ENCODE data around the gene CCDC69.
"Not testable (repeated sequence)": the region's sequence is repeated elsewhere in the genome, so short reads cannot be mapped to it uniquely, and the experiment has no call there.

Gene CCDC69

GRCh38 chr5:151199581-151200185 is 24.2 kb downstream of the CCDC69 start:
- peaks cover 0 to 10% of the 10 kb centered on the region in 2 experiments for H3K27me3 ChIP-seq (ENCODE audit: control insufficient read depth in 1 of 2, insufficient read depth in 1 of 2, low read length in 2 of 2)
- no peak overlapping the region for H2BK12ac ChIP-seq (ENCODE audit: low read length in 2 of 2)
- no peak overlapping the region for H3K9ac ChIP-seq (ENCODE audit: low read length)
- H3K79me1 ChIP-seq (replicated peaks; ENCODE audit: low read length, poor library complexity, severe bottlenecking): no peaks in the 10 kb centered on the region
- H2BK5ac ChIP-seq (ENCODE audit: low read depth, low read length, poor library complexity, severe bottlenecking): no peak overlapping the region
- H4K8ac ChIP-seq (ENCODE audit: low read length): no peak overlapping the region
- H2BK120ac ChIP-seq (ENCODE audit: low read depth, low read length): no peak overlapping the region
- H3K4ac ChIP-seq (ENCODE audit: low read depth in 1 of 2, low read length in 2 of 2): no peak overlapping the region
- no peak overlapping the region for H2AFZ ChIP-seq (ENCODE audit: low read depth, low read length)
- H3K36me3 ChIP-seq (ENCODE audit: control insufficient read depth in 1 of 2, insufficient read depth in 2 of 2, low read depth in 1 of 2, low read length in 2 of 2): no peaks in the 10 kb centered on the region
- H3K18ac ChIP-seq (ENCODE audit: low read depth in 1 of 2, low read length in 2 of 2): no peak overlapping the region
- no peak overlapping the region for H4K91ac ChIP-seq (ENCODE audit: low read length)
- H3K23ac ChIP-seq (ENCODE audit: low read length in 2 of 2): no peak overlapping the region
- H3K27ac ChIP-seq (ENCODE audit: low read length, poor library complexity, severe bottlenecking): no peak overlapping the region
- no peak overlapping the region for H3K4me3 ChIP-seq (ENCODE audit: insufficient read depth in 1 of 2, low read depth in 1 of 2, low read length in 2 of 2)
- no peak overlapping the region for H3K14ac ChIP-seq (ENCODE audit: low read length in 2 of 2)
- H3K9me3 ChIP-seq (ENCODE audit: control insufficient read depth, low read length): no peaks in the 10 kb centered on the region
- no peak overlapping the region for H3K4me2 ChIP-seq (ENCODE audit: low read length, poor library complexity, severe bottlenecking)
- no peaks in the 10 kb centered on the region for H3K4me1 ChIP-seq (ENCODE audit: control insufficient read depth, insufficient read depth, low read depth, low read length)
- WGBS: 100% methylated on average over 4 of the region's 7 CpGs
- H2AK5ac ChIP-seq (ENCODE audit: low read length, severe bottlenecking): no peak overlapping the region
- no peak overlapping the region for H2BK15ac ChIP-seq (ENCODE audit: low read depth, poor library complexity, severe bottlenecking)
- no peak for DNase-seq

GRCh38 chr5:151198861-151199260 is 25.0 kb downstream of the CCDC69 start:
- no peak for DNase-seq
- no peaks in the 10 kb centered on the region for H3K36me3 ChIP-seq (ENCODE audit: control insufficient read depth in 1 of 2, insufficient read depth in 2 of 2, low read depth in 1 of 2, low read length in 2 of 2)
- H2AK5ac ChIP-seq (ENCODE audit: low read length, severe bottlenecking): no peak overlapping the region
- H2BK5ac ChIP-seq (ENCODE audit: low read depth, low read length, poor library complexity, severe bottlenecking): no peak overlapping the region
- H3K4me1 ChIP-seq (ENCODE audit: control insufficient read depth, insufficient read depth, low read depth, low read length): no peaks in the 10 kb centered on the region
- no peak overlapping the region for H3K14ac ChIP-seq (ENCODE audit: low read length in 2 of 2)
- H2BK120ac ChIP-seq (ENCODE audit: low read depth, low read length): no peak overlapping the region
- no peak overlapping the region for H2BK15ac ChIP-seq (ENCODE audit: low read depth, poor library complexity, severe bottlenecking)
- H3K79me1 ChIP-seq (replicated peaks; ENCODE audit: low read length, poor library complexity, severe bottlenecking): no peaks in the 10 kb centered on the region
- H3K4me2 ChIP-seq (ENCODE audit: low read length, poor library complexity, severe bottlenecking): no peak overlapping the region
- no peak overlapping the region for H3K4me3 ChIP-seq (ENCODE audit: insufficient read depth in 1 of 2, low read depth in 1 of 2, low read length in 2 of 2)
- no peak overlapping the region for H3K4ac ChIP-seq (ENCODE audit: low read depth in 1 of 2, low read length in 2 of 2)
- peaks cover 0 to 10% of the 10 kb centered on the region in 2 experiments for H3K27me3 ChIP-seq (ENCODE audit: control insufficient read depth in 1 of 2, insufficient read depth in 1 of 2, low read length in 2 of 2)
- H4K8ac ChIP-seq (ENCODE audit: low read length): no peak overlapping the region
- WGBS: 85% methylated on average over 5 of the region's 5 CpGs
- no peak overlapping the region for H3K23ac ChIP-seq (ENCODE audit: low read length in 2 of 2)
- H3K9me3 ChIP-seq (ENCODE audit: control insufficient read depth, low read length): no peaks in the 10 kb centered on the region
- H3K9ac ChIP-seq (ENCODE audit: low read length): no peak overlapping the region
- H3K18ac ChIP-seq (ENCODE audit: low read depth in 1 of 2, low read length in 2 of 2): no peak overlapping the region
- no peak overlapping the region for H4K91ac ChIP-seq (ENCODE audit: low read length)
- no peak overlapping the region for H2AFZ ChIP-seq (ENCODE audit: low read depth, low read length)
- H3K27ac ChIP-seq (ENCODE audit: low read length, poor library complexity, severe bottlenecking): no peak overlapping the region
- H2BK12ac ChIP-seq (ENCODE audit: low read length in 2 of 2): no peak overlapping the region

- H3K79me1 ChIP-seq (replicated peaks; ENCODE audit: low read length, poor library complexity, severe bottlenecking); DNase-seq; H3K4me3 ChIP-seq (ENCODE audit: insufficient read depth in 1 of 2, low read depth in 1 of 2, low read length in 2 of 2); H3K4ac ChIP-seq (ENCODE audit: low read depth in 1 of 2, low read length in 2 of 2); H2BK5ac ChIP-seq (ENCODE audit: low read depth, low read length, poor library complexity, severe bottlenecking); H2BK15ac ChIP-seq (ENCODE audit: low read depth, poor library complexity, severe bottlenecking); H3K36me3 ChIP-seq (ENCODE audit: control insufficient read depth in 1 of 2, insufficient read depth in 2 of 2, low read depth in 1 of 2, low read length in 2 of 2); H2AFZ ChIP-seq (ENCODE audit: low read depth, low read length); H3K27ac ChIP-seq (ENCODE audit: low read length, poor library complexity, severe bottlenecking); H3K18ac ChIP-seq (ENCODE audit: low read depth in 1 of 2, low read length in 2 of 2); H2BK12ac ChIP-seq (ENCODE audit: low read length in 2 of 2); H3K27me3 ChIP-seq (ENCODE audit: control insufficient read depth in 1 of 2, insufficient read depth in 1 of 2, low read length in 2 of 2); H3K4me2 ChIP-seq (ENCODE audit: low read length, poor library complexity, severe bottlenecking); H4K91ac ChIP-seq (ENCODE audit: low read length); H4K8ac ChIP-seq (ENCODE audit: low read length); H3K14ac ChIP-seq (ENCODE audit: low read length in 2 of 2); H3K4me1 ChIP-seq (ENCODE audit: control insufficient read depth, insufficient read depth, low read depth, low read length); H2BK120ac ChIP-seq (ENCODE audit: low read depth, low read length); H2AK5ac ChIP-seq (ENCODE audit: low read length, severe bottlenecking); H3K9me3 ChIP-seq (ENCODE audit: control insufficient read depth, low read length); H3K9ac ChIP-seq (ENCODE audit: low read length); H3K23ac ChIP-seq (ENCODE audit: low read length in 2 of 2): not testable (repeated sequence)
- 100% methylated on average over 4 of the region's 9 CpGs for WGBS
Measured at GRCh38 chr5:151197291-151197600, 26.6 kb downstream of the CCDC69 start.

GRCh38 chr5:151196556-151197290 is 27.2 kb downstream of the CCDC69 start:
- H3K9me3 ChIP-seq (ENCODE audit: control insufficient read depth, low read length): peaks cover 8% of the 10 kb centered on the region
- no peak overlapping the region for H4K91ac ChIP-seq (ENCODE audit: low read length)
- no peak overlapping the region for H4K8ac ChIP-seq (ENCODE audit: low read length)
- H3K27me3 ChIP-seq (ENCODE audit: control insufficient read depth in 1 of 2, insufficient read depth in 1 of 2, low read length in 2 of 2): peaks cover 0 to 10% of the 10 kb centered on the region in 2 experiments
- 95% methylated on average over 5 of the region's 5 CpGs for WGBS
- H3K4me1 ChIP-seq (ENCODE audit: control insufficient read depth, insufficient read depth, low read depth, low read length): no peaks in the 10 kb centered on the region
- H2AFZ ChIP-seq (ENCODE audit: low read depth, low read length): no peak overlapping the region
- H2BK12ac ChIP-seq (ENCODE audit: low read length in 2 of 2): no peak overlapping the region
- no peak overlapping the region for H3K4me3 ChIP-seq (ENCODE audit: insufficient read depth in 1 of 2, low read depth in 1 of 2, low read length in 2 of 2)
- H3K27ac ChIP-seq (ENCODE audit: low read length, poor library complexity, severe bottlenecking): no peak overlapping the region
- no peak overlapping the region for H2AK5ac ChIP-seq (ENCODE audit: low read length, severe bottlenecking)
- H3K14ac ChIP-seq (ENCODE audit: low read length in 2 of 2): no peak overlapping the region
- no peak overlapping the region for H3K18ac ChIP-seq (ENCODE audit: low read depth in 1 of 2, low read length in 2 of 2)
- no peak overlapping the region for H2BK120ac ChIP-seq (ENCODE audit: low read depth, low read length)
- H2BK15ac ChIP-seq (ENCODE audit: low read depth, poor library complexity, severe bottlenecking): no peak overlapping the region
- H3K4ac ChIP-seq (ENCODE audit: low read depth in 1 of 2, low read length in 2 of 2): no peak overlapping the region
- H3K4me2 ChIP-seq (ENCODE audit: low read length, poor library complexity, severe bottlenecking): no peak overlapping the region
- no peak for DNase-seq
- H3K36me3 ChIP-seq (ENCODE audit: control insufficient read depth in 1 of 2, insufficient read depth in 2 of 2, low read depth in 1 of 2, low read length in 2 of 2): no peaks in the 10 kb centered on the region
- H3K9ac ChIP-seq (ENCODE audit: low read length): no peak overlapping the region
- no peak overlapping the region for H3K23ac ChIP-seq (ENCODE audit: low read length in 2 of 2)
- H3K79me1 ChIP-seq (replicated peaks; ENCODE audit: low read length, poor library complexity, severe bottlenecking): no peaks in the 10 kb centered on the region
- no peak overlapping the region for H2BK5ac ChIP-seq (ENCODE audit: low read depth, low read length, poor library complexity, severe bottlenecking)
